ENCODE measurements around the gene ANO1.

GRCh38 chr11:70063555-70063954 lies 14.6 kb upstream of the ANO1 start:
- TF ChIP-seq CTCF (IDR thresholded peaks at IDR 0.05) (no peak), POLR2AphosphoS5 (IDR thresholded peaks at IDR 0.05; ENCODE audit: low read depth, low read length) (no peak)
